HG03354 (cell line): ENCODE measurements around the gene CCDC9B.

Experiments used
- ATAC-seq: cut with Tn5 transposase; IDR thresholded peaks from one replicate; pipeline ENCODE4 v1.9.1; 2021; ENCODE audit warnings: mild to moderate bottlenecking; ENCODE audit not compliant: unreplicated experiment, poor library complexity, severe bottlenecking

CCDC9B gene

GRCh38 chr15:40366457-40367370 lies 26.0 kb upstream of the CCDC9B start:
- no peak for ATAC-seq

GRCh38 chr15:40365624-40366456 lies 25.1 kb upstream of the CCDC9B start:
- no peak for ATAC-seq

- no peak for ATAC-seq
Observed at GRCh38 chr15:40365016-40365415, 24.3 kb upstream of the CCDC9B start.

- no peak for ATAC-seq
Observed at GRCh38 chr15:40364251-40364650, 23.5 kb upstream of the CCDC9B start.

- no peak for ATAC-seq
Observed at GRCh38 chr15:40363611-40364010, 22.9 kb upstream of the CCDC9B start.

GRCh38 chr15:40361640-40362039 lies 20.9 kb upstream of the CCDC9B start:
- ATAC-seq = no peak

- ATAC-seq = no peak
Observed at GRCh38 chr15:40360015-40360414, 19.3 kb upstream of the CCDC9B start.

GRCh38 chr15:40358471-40359353 lies 18.0 kb upstream of the CCDC9B start:
- ATAC-seq = peak; percentile 16

- peak; percentile 88 for ATAC-seq
Observed at GRCh38 chr15:40357723-40358470, 17.2 kb upstream of the CCDC9B start, which contains the start of gene DISP2. Gene DISP2, plus strand, starts transcription at chr15:40358219. Its CDS starts 103 bp downstream, at chr15:40358322.

GRCh38 chr15:40357246-40357645 lies 16.5 kb upstream of the CCDC9B start:
- no peak for ATAC-seq

GRCh38 chr15:40355976-40356585 lies 15.3 kb upstream of the CCDC9B start:
- ATAC-seq = no peak

GRCh38 chr15:40354408-40355171 lies 13.9 kb upstream of the CCDC9B start:
- no peak for ATAC-seq

GRCh38 chr15:40353697-40354096 lies 13.0 kb upstream of the CCDC9B start:
- no peak for ATAC-seq

GRCh38 chr15:40352281-40352901 lies 11.7 kb upstream of the CCDC9B start:
- ATAC-seq = no peak

GRCh38 chr15:40349163-40349562 lies 8.4 kb upstream of the CCDC9B start:
- ATAC-seq = no peak

GRCh38 chr15:40348474-40348870 lies 7.7 kb upstream of the CCDC9B start:
- ATAC-seq = no peak
